ENCODE results near the gene CEP250.
"Not testable (repeated sequence)": the region's sequence is repeated elsewhere in the genome, so short reads cannot be mapped to it uniquely, and the experiment has no call there.

Gene CEP250

GRCh38 chr20:35539756-35540212 is 84.4 kb downstream of the CEP250 start:
- peak; percentile 17 for DNase-seq

- no peak for DNase-seq
These were observed 85.9 kb downstream of the CEP250 start for GRCh38 chr20:35541118-35541782.

GRCh38 chr20:35541783-35542662 is 86.6 kb downstream of the CEP250 start, which contains the start of gene ERGIC3:
TSS of gene ERGIC3 (plus strand) at chr20:35542078. CDS start at chr20:35542098, 20 bp downstream.
- DNase-seq, result peak; percentile 97

- DNase-seq, result no peak
These were observed 87.6 kb downstream of the CEP250 start for GRCh38 chr20:35542990-35543389.

- DNase-seq, result no peak
These were observed 89.0 kb downstream of the CEP250 start for GRCh38 chr20:35544436-35544835.

GRCh38 chr20:35544941-35545340 is 89.5 kb downstream of the CEP250 start:
- DNase-seq, result not testable (repeated sequence)

GRCh38 chr20:35546127-35546526 is 90.7 kb downstream of the CEP250 start:
- DNase-seq, result no peak

GRCh38 chr20:35547329-35547728 is 91.9 kb downstream of the CEP250 start:
- DNase-seq, result no peak

GRCh38 chr20:35551503-35551902 is 96.1 kb downstream of the CEP250 start:
- DNase-seq, result no peak

- DNase-seq, result no peak
These were observed 97.5 kb downstream of the CEP250 start for GRCh38 chr20:35552914-35553313.

- not testable (repeated sequence) for DNase-seq
These were observed 100.1 kb downstream of the CEP250 start for GRCh38 chr20:35555461-35555860.

GRCh38 chr20:35555951-35556645 is 100.7 kb downstream of the CEP250 start:
- no peak for DNase-seq

- no peak for DNase-seq
These were observed 101.5 kb downstream of the CEP250 start for GRCh38 chr20:35556871-35557270.

- DNase-seq, result no peak
These were observed 103.1 kb downstream of the CEP250 start for GRCh38 chr20:35558451-35558850.

- DNase-seq, result no peak
These were observed 103.8 kb downstream of the CEP250 start for GRCh38 chr20:35559042-35559693.

GRCh38 chr20:35560105-35560511 is 104.7 kb downstream of the CEP250 start:
- DNase-seq, result no peak

- no peak for DNase-seq
These were observed 105.1 kb downstream of the CEP250 start for GRCh38 chr20:35560541-35560940.

- peak; percentile 22 for DNase-seq
These were observed 105.9 kb downstream of the CEP250 start for GRCh38 chr20:35561268-35561667.

- no peak for DNase-seq
These were observed 106.3 kb downstream of the CEP250 start for GRCh38 chr20:35561671-35562070.

GRCh38 chr20:35562541-35563110 is 107.2 kb downstream of the CEP250 start:
- DNase-seq, result no peak

GRCh38 chr20:35563834-35564233 is 108.4 kb downstream of the CEP250 start:
- no peak for DNase-seq

GRCh38 chr20:35564905-35565304 is 109.5 kb downstream of the CEP250 start:
- DNase-seq, result no peak

All from CD4-positive, alpha-beta T cell treated with Interleukin-21 for 1 hour (primary cell).